H1 (cell line): Measurements from ENCODE around the gene UPF3A. TPM values are rescaled to one million over a fixed set of nuclear protein-coding genes. Genes with fewer than 3 reads are reported as not detected.

ENCODE experiments used
- CTCF ChIA-PET: fragments of 300-600 bp; sonication (Branson Sonifier 250); formaldehyde crosslinking; loops from one replicate; lab custom pipeline; 2021; ENCODE audit not compliant: partially characterized antibody; lab: Charles Lee
- POLR2A ChIA-PET: fragments of 300-600 bp; sonication (Branson Sonifier 250); formaldehyde crosslinking; loops from one replicate; lab custom pipeline; 2021; ENCODE audit warnings: inconsistent platforms; ENCODE audit not compliant: partially characterized antibody; lab: Charles Lee
- DNase-seq, 2 experiments: peaks; one replicate each; pipeline versions ENCODE4 v3.0.0 to v3.0.0-alpha.2; 2010 to 2022; ENCODE audit warnings: low spot score in 2 of 2, low read depth in 1 of 2, mixed read lengths in 1 of 2
- FAIRE-seq: peaks from 2 replicates; lab custom pipeline; 2011; peaks lifted over from hg19 to GRCh38; lab: Jason Lieb, UNC
- H2AFZ ChIP-seq: 2 replicates; pipeline ENCODE4 v1.8.1; 2012; ENCODE audit warnings: low read length, inconsistent platforms
- H2AK5ac ChIP-seq: 2 replicates; pipeline ENCODE4 v1.6.1; 2013; ENCODE audit warnings: low read depth, low read length
- H2BK120ac ChIP-seq: replicated peaks from 2 replicates; pipeline ENCODE3; 2013; ENCODE audit warnings: low read depth, low read length, inconsistent platforms
- H2BK12ac ChIP-seq: 2 replicates; pipeline ENCODE4 v1.6.1; 2013; ENCODE audit warnings: low read depth, low read length
- H2BK15ac ChIP-seq: 2 replicates; pipeline ENCODE4 v1.6.1; 2013; ENCODE audit warnings: low read length
- H2BK20ac ChIP-seq: 2 replicates; pipeline ENCODE4 v1.6.1; 2013; ENCODE audit warnings: low read length
- H2BK5ac ChIP-seq: 2 replicates; pipeline ENCODE4 v1.6.1; 2013; ENCODE audit warnings: low read depth, low read length
- H3K14ac ChIP-seq: 2 replicates; pipeline ENCODE4 v1.6.1; 2013; ENCODE audit warnings: inconsistent platforms; ENCODE audit not compliant: insufficient read length
- H3K18ac ChIP-seq: 2 replicates; pipeline ENCODE4 v1.6.1; 2013; ENCODE audit warnings: low read length; ENCODE audit errors: extremely low read depth
- H3K23ac ChIP-seq: 2 replicates; pipeline ENCODE4 v1.6.1; 2013; ENCODE audit warnings: inconsistent platforms; ENCODE audit not compliant: insufficient read length
- H3K23me2 ChIP-seq: 2 replicates; pipeline ENCODE4 v1.6.1; 2013; ENCODE audit warnings: low read depth, low read length
- H3K27ac ChIP-seq: 2 replicates; pipeline ENCODE4 v1.6.1; 2011; ENCODE audit warnings: low read depth, low read length, inconsistent platforms
- H3K27me3 ChIP-seq, 4 experiments: replicated peaks in 1 of 4; 1 replicate in 1 of 4; 2 replicates in 3 of 4; pipeline versions ENCODE4 v1.6.1 to v1.8.1; 2011 to 2013; ENCODE audit warnings: low read length in 3 of 4, mild to moderate bottlenecking in 3 of 4, inconsistent platforms in 2 of 4, mixed read lengths in 2 of 4, moderate library complexity in 1 of 4; ENCODE audit not compliant: control insufficient read depth in 3 of 4, insufficient read depth in 3 of 4; ENCODE audit errors: extremely low read depth in 1 of 4
- H3K36me3 ChIP-seq, 4 experiments: 2 replicates each; pipeline versions ENCODE4 v1.6.1 to v1.8.1; 2011 to 2013; ENCODE audit warnings: mild to moderate bottlenecking in 4 of 4, low read length in 3 of 4, moderate library complexity in 2 of 4, control low read depth in 1 of 4, inconsistent platforms in 1 of 4; ENCODE audit not compliant: insufficient read depth in 4 of 4, control insufficient read depth in 2 of 4
- H3K4ac ChIP-seq: replicated peaks from 2 replicates; pipeline ENCODE3; 2013; ENCODE audit warnings: low read length, low read depth, mixed read lengths, inconsistent platforms; ENCODE audit not compliant: insufficient read length
- H3K4me1 ChIP-seq, 4 experiments: replicated peaks in 1 of 4; 1 replicate in 1 of 4; 2 replicates in 3 of 4; pipeline versions ENCODE4 v1.6.1 to v1.8.1; 2011 to 2013; ENCODE audit warnings: low read length in 3 of 4, inconsistent platforms in 2 of 4, mixed read lengths in 1 of 4; ENCODE audit not compliant: insufficient read depth in 4 of 4, control insufficient read depth in 3 of 4
- H3K4me2 ChIP-seq, 2 experiments: 2 replicates each; pipeline versions ENCODE4 v1.6.1 to v1.8.1; 2011 to 2013; ENCODE audit warnings: low read depth in 2 of 2, low read length in 2 of 2, control low read depth in 1 of 2, inconsistent platforms in 1 of 2, mild to moderate bottlenecking in 1 of 2; ENCODE audit not compliant: insufficient read depth in 1 of 2
- H3K4me3 ChIP-seq, 4 experiments: fragments of 200-600, 300-600 bp in 1 of 4; sonication (generic), shearing (Covaris generic), sonication (Bioruptor Twin) in 1 of 4; 2 replicates each; pipeline versions ENCODE4 v1.5.1 to v1.8.1; 2011 to 2016; ENCODE audit warnings: low read length in 4 of 4, low read depth in 3 of 4, control low read depth in 2 of 4, inconsistent platforms in 2 of 4, mild to moderate bottlenecking in 2 of 4, mixed read lengths in 1 of 4, moderate library complexity in 1 of 4; ENCODE audit not compliant: insufficient read depth in 2 of 4; ENCODE audit errors: extremely low read depth in 1 of 4
- H3K56ac ChIP-seq: replicated peaks from 2 replicates; pipeline ENCODE3; 2013; ENCODE audit warnings: low read depth, mild to moderate bottlenecking, mixed read lengths, low read length, inconsistent platforms; ENCODE audit not compliant: insufficient read length
- H3K79me1 ChIP-seq: 2 replicates; pipeline ENCODE4 v1.6.1; 2013; ENCODE audit warnings: low read depth, low read length, control low read depth
- H3K79me2 ChIP-seq, 2 experiments: 2 replicates each; pipeline versions ENCODE4 v1.6.1 to v1.8.1; 2012 to 2013; ENCODE audit warnings: low read length in 2 of 2, mild to moderate bottlenecking in 2 of 2, inconsistent platforms in 1 of 2; ENCODE audit not compliant: insufficient read depth in 2 of 2, control insufficient read depth in 1 of 2
- H3K9ac ChIP-seq, 4 experiments: replicated peaks in 1 of 4; 1 replicate in 1 of 4; 2 replicates in 3 of 4; pipeline versions ENCODE4 v1.6.1 to v1.8.1; 2011 to 2013; ENCODE audit warnings: low read depth in 3 of 4, low read length in 3 of 4, control low read depth in 2 of 4, mild to moderate bottlenecking in 2 of 4, moderate library complexity in 2 of 4, inconsistent platforms in 1 of 4; ENCODE audit errors: extremely low read depth in 1 of 4
- H3K9me3 ChIP-seq, 2 experiments: 2 replicates each; pipeline versions ENCODE4 v1.6.1 to v1.8.1; 2012 to 2013; ENCODE audit warnings: mild to moderate bottlenecking in 2 of 2, moderate library complexity in 2 of 2, control low read depth in 1 of 2, inconsistent platforms in 1 of 2, low read depth in 1 of 2, low read length in 1 of 2, mixed read lengths in 1 of 2; ENCODE audit not compliant: insufficient read depth in 2 of 2
- H4K20me1 ChIP-seq, 2 experiments: replicated peaks in 1 of 2; 2 replicates each; pipeline versions ENCODE3 to v1.8.1; 2011 to 2013; ENCODE audit warnings: inconsistent platforms in 2 of 2, low read length in 2 of 2, mild to moderate bottlenecking in 1 of 2; ENCODE audit not compliant: insufficient read depth in 2 of 2, control insufficient read depth in 1 of 2
- H4K5ac ChIP-seq: 2 replicates; pipeline ENCODE4 v1.6.1; 2013; ENCODE audit warnings: low read length, low read depth, mixed read lengths, inconsistent platforms; ENCODE audit not compliant: insufficient read length
- H4K8ac ChIP-seq: 2 replicates; pipeline ENCODE4 v1.8.0; 2013; ENCODE audit warnings: mild to moderate bottlenecking, moderate library complexity, low read length, inconsistent platforms; ENCODE audit not compliant: insufficient read depth; ENCODE audit errors: extremely low read depth
- H4K91ac ChIP-seq: replicated peaks from 2 replicates; pipeline ENCODE3; 2013; ENCODE audit warnings: low read length, mixed read lengths, inconsistent platforms; ENCODE audit not compliant: insufficient read length
- BACH1 ChIP-seq: IDR thresholded peaks from 2 replicates; pipeline ENCODE4 v1.6.1; 2012; ENCODE audit warnings: low read length, improper control_type of control experiment
- FOSL1 ChIP-seq: IDR thresholded peaks from 2 replicates; pipeline ENCODE4 v1.6.1; 2011; ENCODE audit warnings: mild to moderate bottlenecking, low read depth, low read length, moderate library complexity; ENCODE audit not compliant: insufficient read depth
- KDM4A ChIP-seq: IDR thresholded peaks from one replicate; pipeline ENCODE4 v1.7.1; 2012; ENCODE audit warnings: low read depth, mild to moderate bottlenecking, moderate library complexity, low read length, inconsistent platforms; ENCODE audit not compliant: severe bottlenecking
- MAFK ChIP-seq: IDR thresholded peaks from 2 replicates; pipeline ENCODE4 v1.6.1; 2012; ENCODE audit warnings: low read depth, mild to moderate bottlenecking, improper control_type of control experiment, low read length
- PHF8 ChIP-seq: fragments of 200-600 bp; sonication (generic); conservative IDR thresholded peaks from 2 replicates; pipeline ENCODE4 v1.7.1; 2012; ENCODE audit warnings: low read depth, mild to moderate bottlenecking, inconsistent platforms, low read length, moderate library complexity
- POLR2AphosphoS5 ChIP-seq: IDR thresholded peaks from 2 replicates; pipeline ENCODE4 v1.6.1; 2011; ENCODE audit warnings: low read depth, low read length
- RAD21 ChIP-seq, 2 experiments: IDR thresholded peaks in 1 of 2; conservative IDR thresholded peaks in 1 of 2; 2 replicates each; pipeline ENCODE4 v1.6.1; 2011; ENCODE audit warnings: low read depth in 2 of 2, low read length in 2 of 2, improper control_type of control experiment in 1 of 2, inconsistent platforms in 1 of 2, mild to moderate bottlenecking in 1 of 2, moderate library complexity in 1 of 2
- RBBP5 ChIP-seq: IDR thresholded peaks from 2 replicates; pipeline ENCODE4 v1.7.1; 2012; ENCODE audit warnings: low read depth, mild to moderate bottlenecking, inconsistent platforms, low read length, moderate library complexity, borderline replicate concordance
- SAP30 ChIP-seq: fragments of 300-600 bp; sonication (generic); IDR thresholded peaks from 2 replicates; pipeline ENCODE4 v1.7.1; 2012; ENCODE audit warnings: low read length, moderate library complexity, mild to moderate bottlenecking, inconsistent platforms; ENCODE audit not compliant: insufficient read depth, insufficient replicate concordance
- TAF7 ChIP-seq: optimal IDR thresholded peaks from 2 replicates; pipeline ENCODE3; 2011; ENCODE audit warnings: low read depth, mild to moderate bottlenecking, inconsistent platforms, low read length, moderate library complexity, borderline replicate concordance
- WGBS, 2 experiments: shearing (Covaris generic) in 1 of 2; methylation state at CpG; one replicate each; pipeline versions ENCODE4 v1.1.6 to v1.1.7; 2013 to 2015; ENCODE audit warnings: low lambda C conversion rate in 2 of 2, mixed read lengths in 2 of 2, inconsistent platforms in 1 of 2, low coverage in 1 of 2, missing lambda C conversion rate in 1 of 2; ENCODE audit not compliant: insufficient replicate concordance in 2 of 2, insufficient coverage in 1 of 2, insufficient read length in 1 of 2; ENCODE audit errors: extremely low coverage in 1 of 2, missing lambda C conversion rate in 1 of 2; 5-methylcytosine and 5-hydroxymethylcytosine counted together
- polyA plus RNA-seq, 7 experiments: library from polyadenylated mRNA; depleted of rRNA in 3 of 7; stranded (reverse) in 5 of 7; unstranded in 2 of 7; fragments of >200 nt in 5 of 7; fragments of 200-250 nt in 2 of 7; gene quantifications; 1 replicate in 5 of 7; 2 replicates in 1 of 7; 4 replicates in 1 of 7; pipeline versions ENCODE4 v1.2.1 to v1.2.3, GENCODE V29; 2011 to 2013; ENCODE audit warnings: missing spikeins in 2 of 7, mixed read lengths in 2 of 7
- total RNA-seq: library from RNA; stranded (reverse); fragmentation: NEBNext Ultra II Directional; extraction: Animal tissue kit (Norgen Biotek cat#: 25700); gene quantifications from 2 replicates; pipeline ENCODE4 v1.2.1, GENCODE V29; 2021
- TF ChIP-seq, protein P1 (sequence below), 3 experiments: IDR thresholded peaks; 1 replicate in 2 of 3; 2 replicates in 1 of 3; pipeline versions ENCODE4 v1.5.1 to v1.6.1; 2011; ENCODE audit warnings: low read length in 3 of 3, mild to moderate bottlenecking in 3 of 3, inconsistent platforms in 2 of 3, low read depth in 1 of 3, moderate library complexity in 1 of 3; ENCODE audit not compliant: insufficient read depth in 1 of 3; ENCODE audit errors: control extremely low read depth in 1 of 3

The UPF3A gene
- total and polyA plus RNA-seq, 2 of the 8 experiments (the other 6 are each of a cell fraction or from before 2014, with no cell fraction given) = 47.1 to 58.2 TPM

DNA sequence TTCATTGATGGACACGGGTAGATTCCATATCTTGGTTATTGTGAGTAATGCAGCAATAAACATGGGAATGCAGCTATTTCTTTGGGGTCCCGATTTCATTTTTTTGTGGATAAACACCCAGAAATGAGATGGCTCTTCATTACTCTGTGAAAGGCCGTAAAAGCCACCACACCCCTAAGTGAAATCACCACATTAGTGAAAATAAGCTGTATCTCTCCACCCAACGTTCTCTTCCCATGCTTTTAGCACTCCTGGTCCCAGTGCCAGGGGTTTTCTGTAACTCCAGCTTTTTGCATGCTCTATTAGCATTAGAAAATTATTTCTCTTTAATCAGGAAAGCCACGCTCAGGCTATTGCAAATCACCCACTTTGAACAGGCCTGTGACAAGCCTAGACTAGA lies 48.7 kb downstream of the UPF3A start:
- no peak overlapping the region for H3K23ac ChIP-seq
- no peak overlapping the region for H3K4me2 ChIP-seq
- TF ChIP-seq FOSL1 (no peak), RBBP5 (no peak), SAP30 (no peak), BACH1 (no peak), RAD21 (IDR thresholded peaks at IDR 0.05 in 1 of 2, conservative IDR thresholded peaks at IDR 0.05 in 1 of 2; ENCODE audit: low read depth in 2 of 2, low read length in 2 of 2) (no peak), KDM4A (no peak), PHF8 (no peak), TAF7 (no peak), MAFK (no peak), POLR2AphosphoS5 (no peak)
- TF ChIP-seq, protein P1, sequence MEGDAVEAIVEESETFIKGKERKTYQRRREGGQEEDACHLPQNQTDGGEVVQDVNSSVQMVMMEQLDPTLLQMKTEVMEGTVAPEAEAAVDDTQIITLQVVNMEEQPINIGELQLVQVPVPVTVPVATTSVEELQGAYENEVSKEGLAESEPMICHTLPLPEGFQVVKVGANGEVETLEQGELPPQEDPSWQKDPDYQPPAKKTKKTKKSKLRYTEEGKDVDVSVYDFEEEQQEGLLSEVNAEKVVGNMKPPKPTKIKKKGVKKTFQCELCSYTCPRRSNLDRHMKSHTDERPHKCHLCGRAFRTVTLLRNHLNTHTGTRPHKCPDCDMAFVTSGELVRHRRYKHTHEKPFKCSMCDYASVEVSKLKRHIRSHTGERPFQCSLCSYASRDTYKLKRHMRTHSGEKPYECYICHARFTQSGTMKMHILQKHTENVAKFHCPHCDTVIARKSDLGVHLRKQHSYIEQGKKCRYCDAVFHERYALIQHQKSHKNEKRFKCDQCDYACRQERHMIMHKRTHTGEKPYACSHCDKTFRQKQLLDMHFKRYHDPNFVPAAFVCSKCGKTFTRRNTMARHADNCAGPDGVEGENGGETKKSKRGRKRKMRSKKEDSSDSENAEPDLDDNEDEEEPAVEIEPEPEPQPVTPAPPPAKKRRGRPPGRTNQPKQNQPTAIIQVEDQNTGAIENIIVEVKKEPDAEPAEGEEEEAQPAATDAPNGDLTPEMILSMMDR (IDR thresholded peaks at IDR 0.05; ENCODE audit: control extremely low read depth in 1 of 3, insufficient read depth in 1 of 3, low read depth in 1 of 3, low read length in 3 of 3) = no peak

More for the DNA sequence above, 48.7 kb downstream of the UPF3A start:
- no peak overlapping the region for H2AFZ ChIP-seq
- no peak overlapping the region for H3K4me3 ChIP-seq
- peaks cover 0 to 6% (median 0%) of the 10 kb centered on the region in 4 experiments; a peak in 3 of 7 replicates for H3K4me1 ChIP-seq
- H2BK15ac ChIP-seq = no peak overlapping the region
- no peak overlapping the region for H3K56ac ChIP-seq
- H3K9me3 ChIP-seq = no peaks in the 10 kb centered on the region
- no peak overlapping the region for H3K27ac ChIP-seq
- ChIA-PET CTCF (no interaction called here), POLR2A (interaction anchor here (6.5 kb wide), 1 partner anchor 14 kb away, joined by 51 read pairs; the partner anchor contains the start of gene CHAMP1)
- H3K79me2 ChIP-seq = no peaks in the 10 kb centered on the region
- no peak overlapping the region for H3K4ac ChIP-seq
- H2BK120ac ChIP-seq = no peak overlapping the region
- H3K14ac ChIP-seq = no peak overlapping the region
- H4K20me1 ChIP-seq = no peaks in the 10 kb centered on the region
- H2BK20ac ChIP-seq = no peak overlapping the region
- no peak for DNase-seq
- no peak overlapping the region for H4K8ac ChIP-seq
- no peak overlapping the region for H2AK5ac ChIP-seq
- H3K18ac ChIP-seq = no peak overlapping the region
- 86% methylated on average over 5 of the region's 5 CpGs; no CpG with 5 or more reads in 1 of the 2 experiments for WGBS, 2 experiments
- H3K9ac ChIP-seq = no peak overlapping the region
- H3K79me1 ChIP-seq = 0 out of 2 replicates have a peak, but pooled peaks cover 2% of the 10 kb centered on the region
- no peak overlapping the region for H2BK5ac ChIP-seq
- no peaks in the 10 kb centered on the region for H3K23me2 ChIP-seq
- no peak overlapping the region for H4K5ac ChIP-seq
- H4K91ac ChIP-seq = no peak overlapping the region
- H3K27me3 ChIP-seq = no peaks in the 10 kb centered on the region
- FAIRE-seq = no peak
- peaks cover 4 to 14% (median 10%) of the 10 kb centered on the region in 4 experiments; a peak in 6 of 8 replicates for H3K36me3 ChIP-seq
- no peak overlapping the region for H2BK12ac ChIP-seq
